GM19025 (cell line): ENCODE results near the gene BBS4.
"Not testable (repeated sequence)": the region's sequence is repeated elsewhere in the genome, so short reads cannot be mapped to it uniquely, and the experiment has no call there.

Experiments used
- ATAC-seq: cut with Tn5 transposase; IDR thresholded peaks from one replicate; pipeline ENCODE4 v1.9.1; 2021; ENCODE audit warnings: mild to moderate bottlenecking, low read depth, moderate library complexity; ENCODE audit not compliant: unreplicated experiment

Gene BBS4

GRCh38 chr15:72685925-72686794 is at the start of gene BBS4, which contains the start of gene HIGD2B:
BBS4 (plus strand) TSS chr15:72686207; CDS start chr15:72686228, 21 bp downstream.
HIGD2B (minus strand) TSS chr15:72686182; CDS start chr15:72676374, 9,808 bp downstream.
- ATAC-seq = peak; percentile 95

- not testable (repeated sequence) for ATAC-seq
Observed at GRCh38 chr15:72636519-72637282, 49.3 kb upstream of the BBS4 start.

- not testable (repeated sequence) for ATAC-seq
Observed at GRCh38 chr15:72639759-72640483, 46.1 kb upstream of the BBS4 start.

- not testable (repeated sequence) for ATAC-seq
Observed at GRCh38 chr15:72642271-72642670, 43.7 kb upstream of the BBS4 start.

GRCh38 chr15:72648631-72649253 is 37.3 kb upstream of the BBS4 start:
- not testable (repeated sequence) for ATAC-seq

GRCh38 chr15:72654397-72654796 is 31.6 kb upstream of the BBS4 start, which contains the start of gene GOLGA6B:
GOLGA6B (plus strand) TSS chr15:72654697; CDS start chr15:72654738, 41 bp downstream.
- not testable (repeated sequence) for ATAC-seq

GRCh38 chr15:72656014-72656413 is 30.0 kb upstream of the BBS4 start:
- ATAC-seq = not testable (repeated sequence)

- not testable (repeated sequence) for ATAC-seq
Observed at GRCh38 chr15:72661081-72661480, 24.9 kb upstream of the BBS4 start.

GRCh38 chr15:72663931-72664330 is 22.1 kb upstream of the BBS4 start:
- not testable (repeated sequence) for ATAC-seq

- not testable (repeated sequence) for ATAC-seq
Observed at GRCh38 chr15:72665706-72666105, 20.3 kb upstream of the BBS4 start.

GRCh38 chr15:72669803-72670202 is 16.2 kb upstream of the BBS4 start:
- not testable (repeated sequence) for ATAC-seq

GRCh38 chr15:72670656-72671352 is 15.2 kb upstream of the BBS4 start:
- peak; percentile 85 for ATAC-seq

- no peak for ATAC-seq
Observed at GRCh38 chr15:72671525-72671924, 14.5 kb upstream of the BBS4 start.

GRCh38 chr15:72676838-72677237 is 9.2 kb upstream of the BBS4 start:
- no peak for ATAC-seq

GRCh38 chr15:72680931-72681330 is 5.1 kb upstream of the BBS4 start:
- no peak for ATAC-seq

- ATAC-seq = no peak
Observed at GRCh38 chr15:72682772-72683171, 3.2 kb upstream of the BBS4 start.

GRCh38 chr15:72685301-72685924 is 594 bp upstream of the BBS4 start:
- no peak for ATAC-seq

GRCh38 chr15:72688697-72689096 is 2.7 kb downstream of the BBS4 start:
- ATAC-seq = no peak

- no peak for ATAC-seq
Observed at GRCh38 chr15:72690938-72691337, 4.9 kb downstream of the BBS4 start.
